Measurements from ENCODE around the gene TSEN54. TPM values are rescaled to one million over a fixed set of nuclear protein-coding genes. Genes with fewer than 3 reads are reported as not detected.

Gene TSEN54
- total RNA-seq, 2 donors from 2014 or later: 29.7 to 50.7 TPM

- TF ChIP-seq CTCF (IDR thresholded peaks at IDR 0.05): no peak
- Histone ChIP-seq H3K27ac (peak overlapping the region; percentile 84), H3K27me3 (no peaks in the 10 kb centered on the region), H3K9me3 (no peaks in the 10 kb centered on the region), H3K36me3 (no peaks in the 10 kb centered on the region), H3K9ac (ENCODE audit: low read depth in 2 of 2, low read length in 2 of 2) (peak overlapping the region; percentile 39 to 84), H3K4me3 (no peak overlapping the region), H3K4me1 (peaks cover 31% of the 10 kb centered on the region)
- intact Hi-C loops (cut with DNase I): no loop called here
- DNase-seq: no peak
These were observed 23.8 kb downstream of the TSEN54 start for GRCh38 chr17:75539967-75540729.

- H3K27me3 ChIP-seq: no peaks in the 10 kb centered on the region
- H3K36me3 ChIP-seq: no peaks in the 10 kb centered on the region
- H3K4me3 ChIP-seq: no peak overlapping the region
- H3K9me3 ChIP-seq: no peaks in the 10 kb centered on the region
- peak overlapping the region; percentile 36 to 84 for H3K9ac ChIP-seq (ENCODE audit: low read depth in 2 of 2, low read length in 2 of 2)
- H3K27ac ChIP-seq: peak overlapping the region; percentile 84
- H3K4me1 ChIP-seq: peaks cover 26% of the 10 kb centered on the region
- intact Hi-C loops (cut with DNase I): no loop called here
- DNase-seq: no peak
- TF ChIP-seq CTCF (IDR thresholded peaks at IDR 0.05): no peak
These were observed 24.7 kb downstream of the TSEN54 start for GRCh38 chr17:75540923-75541503.

GRCh38 chr17:75542229-75542628 lies 25.9 kb downstream of the TSEN54 start:
- Histone ChIP-seq H3K4me1 (peaks cover 26% of the 10 kb centered on the region), H3K27ac (peak overlapping the region; percentile 84), H3K4me3 (no peak overlapping the region), H3K9ac (ENCODE audit: low read depth in 2 of 2, low read length in 2 of 2) (peak overlapping the region; percentile 51 to 82), H3K27me3 (no peaks in the 10 kb centered on the region), H3K9me3 (no peaks in the 10 kb centered on the region), H3K36me3 (no peaks in the 10 kb centered on the region)
- TF ChIP-seq CTCF (IDR thresholded peaks at IDR 0.05): no peak
- intact Hi-C loops (cut with DNase I): no loop called here
- DNase-seq: peak; percentile 73

- Histone ChIP-seq H3K27me3 (no peaks in the 10 kb centered on the region), H3K27ac (peak overlapping the region; percentile 84), H3K36me3 (no peaks in the 10 kb centered on the region), H3K4me1 (peaks cover 26% of the 10 kb centered on the region), H3K9ac (ENCODE audit: low read depth in 2 of 2, low read length in 2 of 2) (peak overlapping the region; percentile 60 to 82), H3K9me3 (no peaks in the 10 kb centered on the region), H3K4me3 (no peak overlapping the region)
- intact Hi-C loops (cut with DNase I): no loop called here
- peak; percentile 64 for DNase-seq
- TF ChIP-seq CTCF (IDR thresholded peaks at IDR 0.05): no peak
These were observed 26.5 kb downstream of the TSEN54 start for GRCh38 chr17:75542728-75543336.

GRCh38 chr17:75544250-75544649 lies 27.9 kb downstream of the TSEN54 start:
- TF ChIP-seq CTCF (IDR thresholded peaks at IDR 0.05): no peak
- Histone ChIP-seq H3K9ac (ENCODE audit: low read depth in 2 of 2, low read length in 2 of 2) (peak overlapping the region; percentile 60 to 82), H3K27me3 (no peaks in the 10 kb centered on the region), H3K9me3 (no peaks in the 10 kb centered on the region), H3K36me3 (no peaks in the 10 kb centered on the region), H3K27ac (no peak overlapping the region), H3K4me3 (no peak overlapping the region), H3K4me1 (peaks cover 26% of the 10 kb centered on the region)
- intact Hi-C loops (cut with DNase I): no loop called here
- no peak for DNase-seq
